HG03060 (cell line): ENCODE measurements around the gene ANKMY2.
"Not testable (repeated sequence)": the region's sequence is repeated elsewhere in the genome, so short reads cannot be mapped to it uniquely, and the experiment has no call there.

Source experiments
- ATAC-seq: cut with Tn5 transposase; IDR thresholded peaks from one replicate; pipeline ENCODE4 v1.9.1; 2021; ENCODE audit warnings: low read depth, moderate number of reproducible peaks; ENCODE audit not compliant: unreplicated experiment

Gene ANKMY2

GRCh38 chr7:16634271-16634738 lies 11.2 kb downstream of the ANKMY2 start:
- ATAC-seq, result no peak

GRCh38 chr7:16630654-16631053 lies 14.9 kb downstream of the ANKMY2 start:
- no peak for ATAC-seq

DNA sequence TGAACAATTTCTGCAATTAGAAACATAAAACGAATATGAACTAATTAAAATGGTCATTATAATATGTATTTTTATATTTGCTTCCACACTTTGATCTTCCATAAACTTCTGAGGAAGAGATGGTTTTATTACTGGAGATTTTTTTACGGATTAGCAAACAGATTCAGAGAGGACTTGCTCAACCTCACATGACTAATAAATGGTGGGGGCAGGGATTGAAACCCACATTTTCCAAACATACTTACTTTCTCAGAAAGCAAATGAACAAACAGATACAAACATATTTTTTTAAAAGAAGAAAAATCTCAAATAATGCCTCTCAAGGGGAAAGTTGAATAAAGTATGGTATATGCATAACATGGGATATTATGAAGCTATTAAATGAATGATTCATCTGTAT lies 18.3 kb downstream of the ANKMY2 start:
- ATAC-seq, result no peak

- ATAC-seq, result no peak
These were observed 19.2 kb downstream of the ANKMY2 start for GRCh38 chr7:16626388-16626787.

- ATAC-seq, result peak; percentile 94
These were observed 25.6 kb downstream of the ANKMY2 start for GRCh38 chr7:16619979-16620408.

DNA sequence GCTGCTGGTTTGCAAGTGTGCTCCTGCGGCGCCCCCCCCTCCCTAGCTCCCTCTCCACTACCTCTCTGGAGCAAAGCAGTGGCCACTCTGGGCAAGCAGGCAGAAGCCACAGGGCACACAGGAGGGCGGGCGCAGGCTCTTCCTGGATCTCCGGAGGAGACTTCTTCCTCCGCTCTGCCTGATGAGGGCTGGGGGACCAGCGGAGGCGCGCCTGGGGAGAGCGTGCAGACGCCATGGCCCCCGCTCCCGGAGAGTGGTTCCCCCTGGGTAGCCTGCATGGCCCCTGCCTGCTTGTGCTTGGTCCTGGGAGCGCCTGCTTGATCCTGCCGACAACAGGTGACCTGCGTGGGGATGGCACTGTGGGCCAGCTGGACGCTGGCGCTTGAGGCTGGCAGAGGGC lies 29.0 kb downstream of the ANKMY2 start:
- ATAC-seq, result no peak

GRCh38 chr7:16616122-16616521 lies 29.4 kb downstream of the ANKMY2 start:
- no peak for ATAC-seq

DNA sequence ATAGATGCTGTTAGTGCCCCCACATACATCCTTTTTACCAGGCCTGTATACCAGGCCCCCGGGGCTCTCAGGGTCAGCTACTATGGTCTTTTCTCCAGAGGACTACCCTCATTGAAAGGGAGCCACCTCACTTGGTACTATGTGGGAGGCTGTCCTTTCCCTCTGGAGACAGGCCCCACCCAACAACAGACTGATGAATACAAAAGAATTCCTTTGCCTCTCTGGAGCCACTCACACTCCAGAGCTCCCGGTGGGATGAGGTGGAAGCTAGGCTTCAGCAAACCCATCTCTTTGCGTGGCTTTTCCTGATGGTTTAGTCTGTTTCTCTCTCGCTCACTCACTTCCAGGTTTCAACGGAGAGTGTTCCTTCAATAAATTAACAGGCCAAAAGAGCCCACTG lies 30.3 kb downstream of the ANKMY2 start:
- no peak for ATAC-seq

GRCh38 chr7:16611711-16612110 lies 33.8 kb downstream of the ANKMY2 start:
- no peak for ATAC-seq

GRCh38 chr7:16609842-16610450 lies 35.6 kb downstream of the ANKMY2 start:
- ATAC-seq, result peak; percentile 86

GRCh38 chr7:16606704-16607103 lies 38.9 kb downstream of the ANKMY2 start:
- no peak for ATAC-seq

GRCh38 chr7:16604054-16604453 lies 41.5 kb downstream of the ANKMY2 start:
- no peak for ATAC-seq

GRCh38 chr7:16603633-16604032 lies 41.9 kb downstream of the ANKMY2 start:
- ATAC-seq, result no peak

DNA sequence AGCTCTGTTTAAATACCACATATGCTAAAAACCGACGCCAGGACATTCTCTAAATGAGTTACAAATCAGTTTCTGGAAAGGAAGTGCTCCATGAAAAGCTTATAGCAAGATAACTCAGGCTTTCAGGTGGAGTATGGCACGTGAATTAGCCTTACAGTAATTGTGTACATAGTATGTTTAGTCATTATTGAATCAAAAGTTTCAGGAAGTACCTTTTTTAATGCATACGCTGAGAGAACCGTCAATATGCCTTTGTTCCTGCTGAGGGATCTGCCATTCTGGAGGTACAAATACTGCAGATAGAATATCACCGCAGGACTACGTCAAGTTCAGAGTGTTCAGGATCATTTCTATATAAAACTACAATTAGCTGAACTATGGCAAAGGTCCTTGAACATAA lies 45.7 kb downstream of the ANKMY2 start:
- ATAC-seq, result no peak

- no peak for ATAC-seq
These were observed 47.5 kb downstream of the ANKMY2 start for GRCh38 chr7:16598015-16598414.

DNA sequence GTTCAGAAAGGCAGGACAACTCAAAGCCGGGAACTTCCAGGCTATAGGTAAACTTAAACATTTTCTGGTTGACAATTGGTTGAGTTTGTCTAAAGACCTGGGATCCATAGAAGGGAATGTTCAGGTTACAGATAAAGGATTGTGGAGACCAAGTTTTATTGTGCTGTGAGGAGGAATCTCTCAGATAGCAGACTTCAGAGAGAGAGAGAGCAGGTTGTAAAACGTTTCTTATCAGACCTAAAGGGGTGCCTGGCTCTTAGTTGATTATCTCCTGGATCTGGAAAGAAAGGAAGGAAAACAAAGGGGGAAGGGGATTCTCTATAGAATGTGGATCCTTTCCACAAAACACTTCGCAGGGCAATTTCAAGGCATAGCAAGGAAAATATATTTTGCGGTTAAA lies 50.0 kb downstream of the ANKMY2 start:
- ATAC-seq, result not testable (repeated sequence)

DNA sequence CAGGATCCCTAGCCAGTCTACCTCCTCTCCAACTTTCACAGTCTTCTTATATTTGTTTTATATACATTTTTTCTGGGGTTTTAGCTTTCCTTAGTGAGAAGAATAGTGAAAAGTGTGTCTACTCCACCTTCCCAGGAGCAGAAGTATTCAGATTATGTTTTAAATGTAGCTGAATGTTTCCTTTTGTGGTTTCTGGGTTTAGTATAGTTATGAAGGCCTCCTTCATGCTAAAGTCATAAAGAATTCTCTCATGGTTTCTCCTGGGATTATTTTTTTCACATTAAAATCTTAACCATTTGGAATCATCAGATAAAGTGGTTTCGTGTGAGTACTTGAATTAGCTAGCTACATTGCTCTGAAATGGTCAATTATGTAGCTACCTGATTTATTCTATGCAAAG lies 50.9 kb downstream of the ANKMY2 start:
- ATAC-seq, result no peak

DNA sequence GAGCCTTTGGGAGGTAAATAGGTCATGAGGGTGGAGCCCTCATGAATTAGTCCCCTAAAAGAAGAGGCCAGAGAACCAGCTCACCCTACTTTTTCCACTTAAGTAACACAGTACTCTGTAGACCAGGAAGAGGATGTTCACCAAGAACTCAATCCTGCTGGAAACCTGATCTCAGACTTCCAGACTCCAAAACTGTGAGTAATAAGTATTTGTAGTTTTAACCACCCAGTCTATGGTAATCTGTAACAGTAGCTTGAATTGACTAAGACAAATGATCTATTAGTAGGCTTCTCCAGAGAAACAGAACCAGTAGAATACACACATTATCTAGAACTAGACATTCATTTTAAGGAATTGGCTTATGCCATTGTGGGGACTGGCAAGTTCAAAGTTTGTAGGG lies 51.5 kb downstream of the ANKMY2 start:
- ATAC-seq, result no peak

DNA sequence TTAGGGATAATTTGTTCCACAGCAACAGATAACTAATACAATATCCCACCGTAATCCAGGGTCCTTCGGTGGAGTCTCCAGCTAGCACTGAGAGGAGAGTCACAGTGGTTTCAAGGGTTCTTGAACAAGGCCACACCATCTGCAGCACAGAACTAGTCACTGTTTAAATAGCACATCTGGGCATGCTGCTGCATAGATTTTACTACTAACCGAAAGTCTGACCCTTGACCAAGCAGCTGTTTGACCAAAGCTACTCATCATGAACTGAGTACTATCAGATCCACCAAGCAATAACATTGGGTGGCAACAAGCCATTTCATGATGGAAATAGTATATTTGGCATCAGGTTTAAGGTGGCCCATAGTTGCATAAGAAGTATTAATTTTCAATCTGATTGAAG lies 53.2 kb downstream of the ANKMY2 start:
- no peak for ATAC-seq

DNA sequence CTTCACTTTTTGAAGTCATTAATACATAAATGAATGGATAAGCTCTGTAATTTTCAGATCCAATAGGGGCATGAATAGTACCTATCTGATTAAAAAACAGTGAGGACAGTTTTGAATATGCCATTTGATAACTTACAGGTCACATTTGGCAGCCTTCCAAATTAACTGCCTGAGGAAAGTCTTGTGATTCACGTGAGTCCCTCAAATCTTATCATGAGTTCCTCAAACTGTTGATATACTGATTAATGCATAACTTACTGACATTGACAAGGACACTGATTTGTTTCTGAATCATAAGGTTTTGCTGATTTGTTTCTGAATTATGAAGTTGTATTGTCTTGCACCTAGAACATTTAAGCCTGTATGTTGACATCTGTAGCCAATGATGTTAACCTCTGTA lies 55.1 kb downstream of the ANKMY2 start:
- no peak for ATAC-seq

DNA sequence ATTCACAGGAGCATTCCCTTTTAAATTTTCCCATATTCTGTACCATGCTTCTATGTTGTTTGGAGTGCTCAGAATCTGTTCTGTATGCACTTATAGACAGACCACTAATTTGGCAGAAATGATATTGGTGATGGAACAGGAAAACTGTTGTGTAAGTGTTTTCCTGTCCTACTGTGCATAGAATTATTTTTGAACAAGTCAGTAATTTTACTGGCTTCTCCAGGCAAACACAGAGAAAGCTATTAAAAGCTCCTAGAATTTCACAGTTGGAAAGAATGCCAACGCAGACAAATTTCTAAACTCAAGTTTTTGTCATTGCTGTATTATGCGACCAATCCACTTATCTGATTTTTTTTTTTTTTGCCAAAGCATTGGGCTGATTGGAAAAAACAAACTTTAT lies 55.7 kb downstream of the ANKMY2 start:
- no peak for ATAC-seq

- ATAC-seq, result no peak
These were observed 57.8 kb downstream of the ANKMY2 start for GRCh38 chr7:16587790-16588189.

DNA sequence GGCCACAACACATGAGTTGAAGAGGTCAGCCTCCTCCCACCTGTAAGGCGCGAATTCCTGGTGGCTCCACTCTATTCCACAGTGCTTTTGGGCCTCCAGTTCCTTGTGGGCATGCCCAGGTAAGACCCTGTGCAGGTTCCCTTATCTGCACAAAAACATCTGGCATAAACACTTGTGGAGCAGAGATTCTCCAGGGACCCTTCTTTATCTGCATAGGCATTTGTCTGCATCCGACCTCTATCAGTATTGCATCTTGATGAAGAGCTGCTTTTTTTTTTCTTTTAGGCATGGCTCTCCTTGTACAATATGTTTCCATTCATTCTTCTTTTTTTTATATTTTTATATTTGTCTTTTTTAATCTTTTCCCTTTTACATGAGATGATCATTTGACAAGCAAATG lies 58.4 kb downstream of the ANKMY2 start:
- ATAC-seq, result no peak
